ENCODE measurements around the gene IQUB.
"Not testable (repeated sequence)": the region's sequence is repeated elsewhere in the genome, so short reads cannot be mapped to it uniquely, and the experiment has no call there.

GRCh38 chr7:123530035-123530591 lies 4.3 kb downstream of the IQUB start:
- TF ChIP-seq CTCF (IDR thresholded peaks at IDR 0.05); POLR2A (IDR thresholded peaks at IDR 0.05; ENCODE audit: low read depth); POLR2AphosphoS5 (IDR thresholded peaks at IDR 0.05); EP300 (IDR thresholded peaks at IDR 0.05): not testable (repeated sequence)

Data from esophagus muscularis mucosa (tissue), 4 donors.